ENCODE measurements around the gene LPCAT2. TPM values are rescaled to one million over a fixed set of nuclear protein-coding genes. Genes with fewer than 3 reads are reported as not detected.

Gene LPCAT2
- total RNA-seq, 1 experiment from 2014 or later, result 7.1 TPM

DNA sequence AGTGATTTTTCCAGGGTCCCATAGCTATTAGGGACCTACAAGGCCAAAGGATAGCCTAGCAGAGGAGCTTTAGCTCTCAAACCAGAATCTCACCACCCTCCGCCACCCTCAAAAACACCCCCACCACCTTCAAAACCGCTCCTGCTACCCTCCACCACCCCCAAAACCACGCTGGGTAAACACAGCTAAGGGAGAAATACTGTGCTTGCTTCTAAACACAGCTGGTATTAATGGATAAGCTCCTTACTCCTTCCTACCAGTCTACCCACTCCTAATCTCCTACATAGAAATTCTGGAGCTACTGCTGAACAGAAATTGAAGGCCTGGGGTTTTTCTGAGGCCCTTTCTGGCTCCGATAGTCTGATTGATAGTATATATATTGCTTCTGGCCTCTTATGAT lies 2.2 kb upstream of the LPCAT2 start (continued):
- TF ChIP-seq ZSCAN18 (CRISPR knock-in tag; IDR thresholded peaks at IDR 0.05) (no peak), E2F1 (CRISPR knock-in tag; IDR thresholded peaks at IDR 0.05) (no peak), JUN (CRISPR knock-in tag; IDR thresholded peaks at IDR 0.05) (no peak), ESRRA (CRISPR knock-in tag; IDR thresholded peaks at IDR 0.05; ENCODE audit: borderline replicate concordance) (no peak), SOX15 (CRISPR knock-in tag; IDR thresholded peaks at IDR 0.05) (no peak)

DNA sequence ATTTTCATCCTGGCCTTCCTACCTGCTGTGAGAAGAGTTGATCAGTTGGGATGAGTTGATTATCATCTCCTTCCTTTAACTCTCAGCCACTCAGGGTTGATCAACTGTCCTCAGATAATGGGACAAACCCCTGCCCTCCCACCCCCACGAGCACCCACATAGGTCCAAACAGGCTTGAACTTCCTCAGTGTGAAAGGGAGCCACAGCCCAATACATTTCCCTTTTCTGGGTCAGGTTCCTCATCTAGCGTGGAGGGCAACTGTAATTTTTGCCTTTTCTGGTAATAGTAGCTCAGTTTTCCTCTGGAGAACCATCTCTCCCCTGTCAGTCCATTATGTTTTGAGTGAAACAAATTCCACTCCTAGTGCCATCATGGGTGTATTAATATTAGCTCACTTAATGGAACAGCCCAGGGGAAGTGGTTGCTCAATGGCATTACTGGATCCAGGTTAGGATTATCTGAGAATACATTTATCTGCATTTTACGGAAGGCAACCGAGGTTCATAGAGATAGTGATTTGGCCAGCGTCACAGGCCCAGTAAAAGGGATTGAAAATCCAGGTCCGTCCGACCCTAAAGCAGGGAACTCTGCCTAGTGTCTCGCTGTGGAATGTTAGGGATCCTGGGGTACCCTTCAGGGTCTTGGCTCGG lies 476 bp upstream of the LPCAT2 start:
- Mint-ChIP-seq H3K27ac (no peak overlapping the region), H3K36me3 (peaks cover 29% of the 10 kb centered on the region), H3K27me3 (ENCODE audit: low read depth) (peaks cover 4% of the 10 kb centered on the region; the same call in 1 of the 2 replicates), H3K4me3 (peak overlapping the region; percentile 86), H3K9me3 (peaks cover 22% of the 10 kb centered on the region), H3K4me1 (peaks cover 20% of the 10 kb centered on the region)
- ChIA-PET POLR2A (no interaction called here), CTCF (no interaction called here)
- TF ChIP-seq FOXK1 (CRISPR knock-in tag; IDR thresholded peaks at IDR 0.05) (no peak), TP53 (CRISPR knock-in tag; IDR thresholded peaks at IDR 0.05) (no peak)
- ATAC-seq (no peak), DNase-seq (ENCODE audit: low spot score) (no peak)

GRCh38 chr16:55510185-55510805 lies 1.4 kb downstream of the LPCAT2 start:
- TF ChIP-seq ATF3 (CRISPR knock-in tag; conservative IDR thresholded peaks at IDR 0.05), result no peak
- no peak for TF ChIP-seq ZNF263 (CRISPR knock-in tag; IDR thresholded peaks at IDR 0.05; ENCODE audit: low read depth)
- no peak for TF ChIP-seq IRF1 (CRISPR knock-in tag; IDR thresholded peaks at IDR 0.05)
- no peak for TF ChIP-seq KAT7 (CRISPR knock-in tag; IDR thresholded peaks at IDR 0.05; ENCODE audit: borderline replicate concordance)
- no peak for TF ChIP-seq NFATC4 (CRISPR knock-in tag; IDR thresholded peaks at IDR 0.05)
- no peak for TF ChIP-seq SOX15 (CRISPR knock-in tag; IDR thresholded peaks at IDR 0.05)
- no peak for TF ChIP-seq ZNF232 (CRISPR knock-in tag; IDR thresholded peaks at IDR 0.05)
- peaks cover 20% of the 10 kb centered on the region for H3K4me1 Mint-ChIP-seq
- DNase-seq (ENCODE audit: low spot score), result no peak
- peaks cover 35% of the 10 kb centered on the region for H3K36me3 Mint-ChIP-seq
- H3K27ac Mint-ChIP-seq, result no peak overlapping the region
- ATAC-seq, result no peak
- peaks cover 32% of the 10 kb centered on the region for H3K9me3 Mint-ChIP-seq
- peak overlapping the region; percentile 86 for H3K4me3 Mint-ChIP-seq
- H3K27me3 Mint-ChIP-seq (ENCODE audit: low read depth), result peaks cover 4% of the 10 kb centered on the region; the same call in 1 of the 2 replicates
- CTCF ChIA-PET, result interaction anchor here (0.9 to 1.8 kb wide), 3 partner anchors 8 to 45 kb away, joined by 3 to 13 read pairs (median 10); no protein-coding TSS in a partner anchor
- POLR2A ChIA-PET, result no interaction called here

- Mint-ChIP-seq H3K4me3 (no peak overlapping the region), H3K36me3 (peaks cover 44% of the 10 kb centered on the region), H3K4me1 (peaks cover 15% of the 10 kb centered on the region), H3K27ac (no peak overlapping the region), H3K27me3 (ENCODE audit: low read depth) (peaks cover 4% of the 10 kb centered on the region; the same call in 1 of the 2 replicates), H3K9me3 (peaks cover 53% of the 10 kb centered on the region)
- ChIA-PET CTCF (interaction anchor here (0.6 to 3.1 kb wide), 5 partner anchors 12 to 555 kb away, joined by 3 to 11 read pairs (median 5); no protein-coding TSS in a partner anchor), POLR2A (no interaction called here)
- ATAC-seq, result no peak
- no peak for DNase-seq (ENCODE audit: low spot score)
- TF ChIP-seq ZNF232 (CRISPR knock-in tag; IDR thresholded peaks at IDR 0.05) (no peak), ZNF671 (CRISPR knock-in tag; IDR thresholded peaks at IDR 0.05) (no peak), CREM (CRISPR knock-in tag; IDR thresholded peaks at IDR 0.05) (no peak), SMAD4 (CRISPR knock-in tag; IDR thresholded peaks at IDR 0.05) (no peak), ZSCAN18 (CRISPR knock-in tag; IDR thresholded peaks at IDR 0.05) (no peak), TP53 (CRISPR knock-in tag; IDR thresholded peaks at IDR 0.05) (no peak), TCF7 (CRISPR knock-in tag; IDR thresholded peaks at IDR 0.05; ENCODE audit: low read depth) (no peak)
Observed at GRCh38 chr16:55512941-55513340, 4.1 kb downstream of the LPCAT2 start.
